HG03378 (cell line): ENCODE measurements around the gene ALG1.

Experiments used
- ATAC-seq: cut with Tn5 transposase; IDR thresholded peaks from one replicate; pipeline ENCODE4 v1.9.1; 2021; ENCODE audit warnings: mild to moderate bottlenecking, moderate library complexity; ENCODE audit not compliant: unreplicated experiment

The ALG1 gene

DNA sequence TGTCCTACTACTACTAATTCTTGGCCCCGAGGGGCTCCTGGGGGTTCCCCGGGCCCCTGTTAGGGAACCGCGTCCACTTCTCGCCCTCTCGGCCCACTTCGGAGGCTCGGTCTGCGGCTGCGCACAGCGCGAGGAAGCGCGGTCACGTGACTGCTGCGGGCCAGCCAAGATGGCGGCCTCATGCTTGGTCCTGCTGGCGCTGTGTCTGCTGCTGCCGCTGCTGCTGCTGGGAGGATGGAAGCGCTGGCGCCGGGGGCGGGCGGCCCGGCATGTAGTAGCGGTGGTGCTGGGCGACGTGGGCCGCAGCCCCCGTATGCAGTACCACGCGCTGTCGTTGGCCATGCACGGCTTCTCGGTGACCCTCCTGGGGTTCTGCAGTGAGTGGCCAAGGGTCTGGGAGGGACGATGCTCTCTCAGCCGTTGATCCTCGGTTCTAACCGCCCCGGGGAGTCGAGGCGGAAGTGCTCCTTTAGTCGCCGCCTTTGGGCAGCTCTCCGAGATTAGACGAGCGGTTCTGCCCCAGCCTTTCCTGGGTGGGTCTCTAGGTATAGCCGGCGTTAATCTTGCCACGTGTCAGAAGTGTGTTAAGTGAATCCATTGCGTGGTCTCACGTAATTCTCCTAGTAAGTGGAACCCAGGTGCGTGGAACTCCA, at the start of gene ALG1:
Gene ALG1, plus strand, starts transcription at position 163 of the 653 bp plus-strand sequence. Its CDS starts 7 bp downstream, at position 170.
- ATAC-seq: peak; percentile 76

DNA sequence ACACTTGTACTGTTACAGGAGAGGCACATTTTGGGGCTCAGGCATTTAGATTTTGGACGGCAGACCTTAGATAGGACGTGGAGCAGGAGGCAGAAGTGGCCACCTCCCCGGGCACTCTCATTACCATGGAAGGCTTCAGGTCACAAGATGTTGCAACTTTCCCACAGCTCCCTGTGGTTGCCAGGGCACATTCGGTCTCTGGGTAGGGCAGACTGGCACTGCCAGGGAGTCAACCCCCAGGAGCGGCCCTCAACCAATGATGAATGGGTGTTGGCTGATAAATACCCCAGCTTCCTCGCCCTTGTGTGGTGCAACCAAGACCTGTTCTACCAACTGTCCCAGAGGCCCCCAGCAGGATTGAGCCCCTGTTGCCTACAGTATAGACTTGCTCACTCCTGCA, 49.1 kb upstream of the ALG1 start:
- no peak for ATAC-seq

DNA sequence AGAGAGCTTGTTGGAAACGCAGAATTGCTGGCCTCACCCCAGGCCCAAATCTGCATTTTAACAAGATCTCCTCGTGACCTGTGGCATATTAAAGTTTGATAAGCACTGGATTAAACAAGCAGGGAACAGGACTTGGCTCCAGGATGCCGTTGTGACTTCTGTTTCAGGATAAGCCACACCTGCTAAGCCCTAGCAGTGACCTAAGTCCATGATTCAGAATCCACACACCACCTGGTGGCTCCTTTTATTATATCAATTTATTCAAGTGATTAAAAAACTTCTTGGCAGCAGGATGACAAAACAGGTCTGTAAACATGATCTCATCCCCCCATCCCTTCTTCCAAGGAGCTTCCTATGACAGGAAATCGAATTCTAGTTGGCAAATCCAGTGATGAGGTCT, 47.0 kb upstream of the ALG1 start:
- no peak for ATAC-seq

GRCh38 chr16:5025171-5025632, 46.4 kb upstream of the ALG1 start:
- ATAC-seq: no peak

DNA sequence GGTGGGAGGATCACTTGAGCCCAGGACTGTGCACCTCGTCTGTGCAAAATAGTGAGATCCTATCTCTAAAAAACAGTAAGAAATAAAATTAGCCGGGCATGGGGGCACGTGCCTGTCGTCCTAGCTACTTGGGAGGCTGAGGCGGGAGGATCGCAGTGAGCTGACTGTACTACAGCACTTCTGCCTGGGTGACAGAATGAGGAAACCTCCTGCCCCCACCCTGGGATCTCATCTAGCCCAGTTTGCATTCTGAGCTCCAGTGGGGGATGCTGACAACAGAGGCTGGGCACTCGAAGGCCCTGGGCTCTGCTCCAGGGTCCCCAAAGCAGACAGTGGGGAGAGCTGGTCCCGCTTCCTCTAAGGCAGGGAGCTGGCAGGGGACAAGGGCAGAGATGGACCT, 45.0 kb upstream of the ALG1 start:
- no peak for ATAC-seq

- no peak for ATAC-seq
Observed at GRCh38 chr16:5027086-5027485, 44.6 kb upstream of the ALG1 start.

- no peak for ATAC-seq
Observed at GRCh38 chr16:5027575-5028235, 43.9 kb upstream of the ALG1 start.

- no peak for ATAC-seq
Observed at GRCh38 chr16:5028950-5029475, 42.6 kb upstream of the ALG1 start.

GRCh38 chr16:5030251-5030870, 41.3 kb upstream of the ALG1 start:
- ATAC-seq: no peak

DNA sequence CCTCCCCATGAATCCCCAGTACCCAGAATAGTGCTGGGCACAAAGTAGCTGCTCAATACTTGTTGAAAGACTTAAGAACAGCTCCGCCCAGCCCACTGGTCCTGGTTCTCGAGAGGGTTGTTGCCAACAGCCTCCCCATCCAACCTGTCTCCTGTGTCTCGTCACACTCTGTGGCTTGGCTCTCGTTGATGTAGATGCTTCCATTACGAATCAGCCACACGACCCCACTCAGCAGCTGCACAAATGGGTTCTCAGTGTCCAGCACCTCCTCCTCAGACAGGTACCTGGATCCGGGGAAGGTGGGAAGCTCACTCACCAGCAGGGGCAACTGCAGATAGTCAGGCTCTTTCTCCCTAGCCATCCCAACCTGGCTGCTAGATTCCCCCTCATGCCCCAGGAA, 40.0 kb upstream of the ALG1 start:
- ATAC-seq: no peak

DNA sequence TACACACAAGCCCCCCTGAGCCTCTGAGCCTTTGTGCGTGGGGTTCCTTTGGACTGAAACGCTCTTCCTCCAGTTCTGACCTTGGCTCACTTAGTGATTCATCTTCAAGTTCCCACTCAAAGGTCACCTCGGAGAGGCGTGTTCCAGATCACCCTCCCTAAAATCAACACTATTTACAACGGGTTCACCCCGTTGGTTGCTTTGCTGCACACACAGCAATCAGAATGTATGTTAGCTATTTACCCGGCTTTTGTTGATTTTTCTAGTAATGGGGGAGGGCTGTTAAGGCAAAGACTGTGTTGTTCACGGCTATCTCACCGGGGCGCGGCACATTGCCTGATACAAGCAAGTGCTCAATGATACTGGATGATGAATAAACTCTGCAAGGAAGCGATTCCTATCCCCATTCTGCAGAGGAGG, 38.9 kb upstream of the ALG1 start:
- ATAC-seq: no peak

DNA sequence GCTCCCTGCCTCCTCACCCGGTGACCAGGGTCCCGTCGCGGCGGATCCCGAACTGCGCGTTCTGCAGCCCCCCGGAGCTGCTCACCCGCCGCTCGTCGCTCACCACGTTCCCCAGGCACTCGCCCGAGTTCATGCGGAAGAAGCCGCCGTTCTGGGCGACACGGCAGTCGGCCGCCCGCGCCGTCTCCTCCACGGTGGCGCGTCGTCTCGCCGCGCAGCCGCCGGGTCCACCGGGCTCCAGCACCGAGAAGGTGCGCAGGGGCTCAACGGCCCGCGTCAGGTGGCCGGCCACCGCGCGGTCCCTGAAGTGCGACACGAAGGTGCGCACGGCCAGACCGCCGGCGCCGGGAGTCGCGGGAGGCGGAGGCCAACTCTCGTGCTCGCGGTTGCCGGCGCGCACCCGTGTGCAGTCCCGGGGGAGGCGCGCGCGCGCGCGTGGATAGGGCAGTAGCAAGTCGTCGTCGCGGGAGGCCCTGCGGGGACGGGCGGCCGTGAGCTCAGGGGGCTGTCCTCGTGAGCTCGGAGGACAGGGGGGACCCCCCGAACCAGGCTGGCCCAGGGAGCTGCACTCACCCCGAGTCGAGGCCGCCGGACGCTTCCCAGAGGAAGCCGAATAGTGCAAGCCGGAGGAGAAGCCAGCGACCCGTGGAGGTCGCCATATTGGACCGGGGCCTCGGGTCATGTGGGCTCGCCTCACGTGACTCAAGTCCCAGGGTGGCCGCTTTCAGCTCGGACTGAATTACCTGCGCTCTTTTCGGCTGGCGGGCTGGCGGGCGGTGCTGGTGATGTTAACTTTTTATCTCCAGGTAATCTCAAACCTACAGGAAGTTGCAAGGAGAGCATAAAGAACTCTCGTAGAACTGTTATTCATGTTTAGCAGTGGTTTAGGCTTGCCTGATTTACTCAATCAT, 38.1 kb upstream of the ALG1 start, which contains the start of gene NAGPA:
Gene NAGPA, minus strand, starts transcription at position 680 of the 911 bp plus-strand sequence. Its CDS starts 21 bp downstream, at position 659.
- peak; percentile 72 for ATAC-seq

DNA sequence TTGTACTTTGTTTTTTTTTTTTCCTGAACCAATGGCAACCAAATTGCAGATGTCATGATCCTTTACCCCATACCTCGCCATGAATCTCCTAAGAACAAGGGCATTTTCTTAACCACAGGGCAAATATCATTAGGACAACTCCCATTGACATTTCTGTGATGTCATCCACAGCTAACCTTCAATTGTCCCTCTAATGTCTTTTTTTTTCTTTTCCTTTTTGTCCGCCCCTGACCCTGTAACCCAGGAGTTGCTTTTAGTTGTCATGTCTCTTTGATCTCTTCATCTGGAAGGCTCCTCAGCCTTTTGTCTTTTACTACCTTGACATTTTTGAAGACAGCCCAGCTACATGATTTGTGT, 37.5 kb upstream of the ALG1 start:
- ATAC-seq: no peak

DNA sequence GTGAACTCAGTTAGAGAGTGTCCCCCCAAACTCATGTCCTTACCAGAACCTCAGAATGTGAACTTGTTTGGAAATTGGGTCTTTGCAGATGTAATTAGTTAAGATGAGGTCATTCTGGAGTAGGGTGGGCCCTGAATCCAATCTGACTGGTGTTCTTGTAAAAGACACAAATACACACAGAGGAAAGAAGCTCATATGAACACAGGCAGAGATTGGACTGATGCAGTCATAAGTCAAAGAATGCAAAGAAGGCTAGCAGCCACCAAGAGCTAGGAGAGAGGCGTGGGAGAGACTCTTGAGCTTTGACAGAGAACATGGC, 35.8 kb upstream of the ALG1 start:
- ATAC-seq: no peak

- no peak for ATAC-seq
Observed at GRCh38 chr16:5036228-5037156, 35.2 kb upstream of the ALG1 start.

DNA sequence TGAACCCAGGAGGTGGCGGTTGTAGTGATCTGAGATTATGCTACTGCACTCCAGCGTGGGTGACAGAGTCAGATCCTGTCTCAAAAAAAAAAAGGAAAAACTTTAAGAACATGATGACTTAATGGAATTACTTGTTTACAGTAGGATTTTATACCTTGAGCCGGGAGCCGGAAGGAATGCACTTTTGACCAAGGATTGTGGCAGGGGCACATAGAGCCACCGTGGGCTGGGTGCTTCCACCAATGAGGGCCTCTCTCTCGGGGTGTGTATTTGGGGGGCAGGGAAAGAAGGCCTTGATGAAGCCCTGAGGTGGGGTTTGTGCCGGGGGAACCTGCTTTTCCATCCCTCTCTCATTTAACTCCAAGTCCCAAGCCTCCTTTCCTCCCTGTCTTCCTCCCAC, 31.2 kb upstream of the ALG1 start:
- no peak for ATAC-seq

- peak; percentile 78 for ATAC-seq
Observed at GRCh38 chr16:5041600-5042133, 30.0 kb upstream of the ALG1 start.

GRCh38 chr16:5042574-5043171, 29.0 kb upstream of the ALG1 start:
- ATAC-seq: no peak

DNA sequence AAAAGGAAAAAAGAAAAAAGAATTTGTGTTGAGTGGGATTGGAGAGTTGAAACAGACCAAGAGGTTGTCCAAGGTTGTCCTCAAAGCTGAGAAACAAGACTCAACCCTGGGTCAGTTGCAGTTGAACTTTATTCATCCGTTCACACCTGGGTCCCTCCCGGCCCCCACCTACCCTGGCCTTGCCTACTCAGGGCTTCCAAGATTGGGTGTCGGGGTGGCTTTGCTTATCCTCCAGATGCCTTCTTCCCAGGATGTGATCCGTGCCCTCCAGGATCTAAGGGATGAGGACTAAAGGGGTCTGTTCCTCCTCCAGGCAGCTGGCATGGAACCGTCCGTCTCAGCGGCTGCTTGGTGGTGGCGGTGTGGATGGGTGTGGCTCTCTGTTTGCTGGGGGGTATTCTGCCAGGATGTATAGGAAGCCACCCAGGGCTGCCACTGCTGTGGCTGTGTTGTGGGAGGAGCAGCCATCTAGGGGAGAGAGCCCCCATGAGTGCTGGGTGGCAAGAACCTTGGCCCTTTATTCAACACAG, 27.6 kb upstream of the ALG1 start:
- ATAC-seq: no peak
